K562 (cell line): Measurements from ENCODE around the gene COX6B1. TPM values are rescaled to one million over a fixed set of nuclear protein-coding genes. Genes with fewer than 3 reads are reported as not detected.
A peak's percentile ranks its signal among the peaks of the same experiment; 100 is the strongest.

Experiments used
- BRCA1 ChIP-seq, 2 experiments: fragments of 450-650 bp in 1 of 2; sonication (generic) in 1 of 2; formaldehyde crosslinking in 1 of 2; IDR thresholded peaks; 2 replicates each; pipeline versions ENCODE4 v1.5.0 to v1.6.1; 2017 to 2020; ENCODE audit warnings: mild to moderate bottlenecking in 1 of 2, missing genetic modification reagents in 1 of 2
- CBX3 ChIP-seq, 2 experiments: IDR thresholded peaks; 1 replicate in 1 of 2; 2 replicates in 1 of 2; pipeline ENCODE4 v1.6.1; 2012; ENCODE audit warnings: inconsistent platforms in 2 of 2, low read length in 2 of 2, borderline replicate concordance in 1 of 2, control low read depth in 1 of 2
- CC2D1A ChIP-seq: fragments of 450-650 bp; IDR thresholded peaks from 2 replicates; pipeline ENCODE4 v1.6.1; 2017; ENCODE audit warnings: mild to moderate bottlenecking
- CTBP1 ChIP-seq: fragments of 450-650 bp; IDR thresholded peaks from 2 replicates; pipeline ENCODE4 v1.6.1; 2016; ENCODE audit warnings: borderline replicate concordance
- FOSL1 ChIP-seq: fragments of 200-800 bp; sonication (Bioruptor generic); conservative IDR thresholded peaks from 2 replicates; pipeline ENCODE4 v1.6.1; 2016; ENCODE audit warnings: missing genetic modification characterization, missing compliant biosample characterization
- FOXJ3 ChIP-seq: sonication (generic); formaldehyde crosslinking; IDR thresholded peaks from 2 replicates; pipeline ENCODE4 v1.4.0; 2020; ENCODE audit warnings: mild to moderate bottlenecking, missing genetic modification reagents
- HDGF ChIP-seq: fragments of 450-650 bp; IDR thresholded peaks from 2 replicates; pipeline ENCODE4 v1.6.1; 2016
- HEY1 ChIP-seq: fragments of 250-450 bp; sonication (Bioruptor Pico); IDR thresholded peaks from 2 replicates; pipeline ENCODE4 v1.5.0; 2020; ENCODE audit warnings: mild to moderate bottlenecking, moderate library complexity, borderline replicate concordance
- KAT7 ChIP-seq: sonication (generic); formaldehyde crosslinking; IDR thresholded peaks from 2 replicates; pipeline ENCODE4 v1.8.0; 2022; ENCODE audit warnings: missing genetic modification reagents, mild to moderate bottlenecking, borderline replicate concordance
- KAT8 ChIP-seq: fragments of 450-650 bp; IDR thresholded peaks from 2 replicates; pipeline ENCODE4 v1.6.1; 2016; ENCODE audit warnings: low read depth, mild to moderate bottlenecking
- KLF1 ChIP-seq: fragments of 450-650 bp; IDR thresholded peaks from 2 replicates; pipeline ENCODE4 v1.6.1; 2016; ENCODE audit warnings: missing genetic modification characterization, missing compliant biosample characterization
- KLF6 ChIP-seq: fragments of 250-450 bp; sonication (Bioruptor Pico); IDR thresholded peaks from 2 replicates; pipeline ENCODE4 v1.4.0; 2020; ENCODE audit warnings: mild to moderate bottlenecking, moderate library complexity, borderline replicate concordance
- NELFE ChIP-seq: IDR thresholded peaks from 2 replicates; pipeline ENCODE4 v1.6.1; 2011; ENCODE audit warnings: mild to moderate bottlenecking; ENCODE audit not compliant: insufficient read depth, insufficient read length
- SAFB ChIP-seq: fragments of 200-400 bp; formaldehyde crosslinking; IDR thresholded peaks from 2 replicates; pipeline ENCODE4 v1.6.1; 2017; ENCODE audit warnings: low read depth, low read length, borderline replicate concordance
- SMAD4 ChIP-seq: fragments of 250-450 bp; sonication (Bioruptor Pico); conservative IDR thresholded peaks from 2 replicates; pipeline ENCODE4 v1.8.0; 2021; ENCODE audit warnings: inconsistent platforms, mild to moderate bottlenecking, moderate library complexity
- ZBTB1 ChIP-seq: sonication (generic); formaldehyde crosslinking; IDR thresholded peaks from 2 replicates; pipeline ENCODE4 v1.8.1; 2023; ENCODE audit warnings: missing genetic modification reagents, low read depth, mild to moderate bottlenecking, borderline replicate concordance
- polyA plus RNA-seq, 8 experiments: library from polyadenylated mRNA; depleted of rRNA in 4 of 8; stranded (reverse) in 5 of 8; unstranded in 3 of 8; fragments of >200 nt; fragmentation: Nextera tagmentation in 2 of 8; fragmentation: Illumina TruSeq in 1 of 8; extraction: Ambion mirVana in 2 of 8; extraction: Trizol in 1 of 8; gene quantifications; 2 replicates each; pipeline versions ENCODE4 v1.2.1 to v1.2.3, GENCODE V29; 2011 to 2014; ENCODE audit warnings: inconsistent platforms in 1 of 8, missing spikeins in 1 of 8
- total RNA-seq, 7 experiments: library from RNA; depleted of rRNA in 6 of 7; stranded (reverse); fragments of >200 nt in 6 of 7; fragmentation: Illumina TruSeq in 2 of 7; extraction: Trizol in 2 of 7; gene quantifications; 2 replicates each; pipeline versions ENCODE4 v1.2.1 to v1.2.3, GENCODE V29; 2011 to 2021; ENCODE audit warnings: low replicate concordance in 1 of 7
- TF ChIP-seq, protein P1 (sequence below), 2 experiments: fragments of 450-650 bp in 1 of 2; IDR thresholded peaks; 2 replicates each; pipeline ENCODE4 v1.6.1; 2011 to 2017; ENCODE audit warnings: low read depth in 2 of 2, antibody characterized with exemption in 1 of 2, borderline replicate concordance in 1 of 2, low read length in 1 of 2, mild to moderate bottlenecking in 1 of 2, mixed read lengths in 1 of 2; ENCODE audit not compliant: control insufficient read depth in 1 of 2
- TF ChIP-seq, protein P2 (sequence below): fragments of 250-450 bp; sonication (Bioruptor Pico); IDR thresholded peaks from 2 replicates; pipeline ENCODE4 v1.5.0; 2020; ENCODE audit warnings: mild to moderate bottlenecking, borderline replicate concordance
- TF ChIP-seq, protein P3 (sequence below): sonication (generic); formaldehyde crosslinking; IDR thresholded peaks from 2 replicates; pipeline ENCODE4 v1.9.0; 2022; ENCODE audit warnings: mild to moderate bottlenecking, missing genetic modification reagents
- TF ChIP-seq, protein P4 (sequence below): fragments of 450-650 bp; IDR thresholded peaks from 2 replicates; pipeline ENCODE4 v1.6.1; 2016; ENCODE audit warnings: borderline replicate concordance

The COX6B1 gene
- total and polyA plus RNA-seq, 9 of the 15 experiments (the other 6 are each of a cell fraction or from before 2014, with no cell fraction given) = 777 to 2,393 (median 1,219) TPM

DNA sequence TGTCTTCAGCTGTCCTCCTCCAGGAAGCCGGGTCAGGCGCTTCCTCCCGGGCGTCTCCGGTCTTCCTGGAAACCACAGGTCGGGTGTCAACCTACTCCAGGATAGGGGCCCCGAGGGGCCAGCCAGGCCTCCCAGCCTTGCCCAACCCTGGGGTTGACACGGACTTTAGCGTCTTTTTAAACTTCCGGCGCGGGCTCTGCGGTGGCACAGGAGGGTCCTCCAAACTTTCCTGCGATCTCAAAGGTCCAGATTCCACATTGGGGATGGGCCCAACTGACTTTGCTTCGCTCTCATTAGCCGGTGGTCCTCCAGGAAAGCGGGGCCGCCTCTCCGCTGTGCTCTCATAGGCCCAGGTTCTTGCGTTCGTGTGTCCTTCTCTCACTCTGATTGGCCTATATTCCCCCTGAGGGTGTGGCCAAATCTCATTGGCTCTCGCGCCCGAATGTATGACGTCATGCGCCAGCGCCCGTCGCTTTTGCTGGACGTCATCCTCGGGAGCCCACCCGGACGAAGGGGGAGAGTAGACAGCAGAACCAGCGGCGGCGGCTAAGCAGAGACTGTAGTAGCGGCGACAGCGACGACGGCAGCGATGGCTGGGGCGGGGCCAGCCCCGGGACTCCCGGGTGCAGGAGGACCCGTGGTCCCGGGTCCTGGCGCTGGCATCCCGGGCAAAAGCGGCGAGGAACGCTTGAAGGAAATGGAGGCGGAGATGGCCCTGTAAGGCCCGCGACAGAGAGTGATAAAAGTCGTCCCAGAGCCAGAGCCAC, 19.4 kb upstream of the COX6B1 start, which contains the start of gene RBM42 (continued):
- no peak for TF ChIP-seq SAFB
- TF ChIP-seq CC2D1A = peak; percentile 94
- TF ChIP-seq CBX3 (IDR thresholded peaks at IDR 0.05; ENCODE audit: borderline replicate concordance in 1 of 2, low read length in 2 of 2) = peak in 1 of 2 experiments; percentile 71; a peak in 1 of 3 replicates
- TF ChIP-seq, protein P1, sequence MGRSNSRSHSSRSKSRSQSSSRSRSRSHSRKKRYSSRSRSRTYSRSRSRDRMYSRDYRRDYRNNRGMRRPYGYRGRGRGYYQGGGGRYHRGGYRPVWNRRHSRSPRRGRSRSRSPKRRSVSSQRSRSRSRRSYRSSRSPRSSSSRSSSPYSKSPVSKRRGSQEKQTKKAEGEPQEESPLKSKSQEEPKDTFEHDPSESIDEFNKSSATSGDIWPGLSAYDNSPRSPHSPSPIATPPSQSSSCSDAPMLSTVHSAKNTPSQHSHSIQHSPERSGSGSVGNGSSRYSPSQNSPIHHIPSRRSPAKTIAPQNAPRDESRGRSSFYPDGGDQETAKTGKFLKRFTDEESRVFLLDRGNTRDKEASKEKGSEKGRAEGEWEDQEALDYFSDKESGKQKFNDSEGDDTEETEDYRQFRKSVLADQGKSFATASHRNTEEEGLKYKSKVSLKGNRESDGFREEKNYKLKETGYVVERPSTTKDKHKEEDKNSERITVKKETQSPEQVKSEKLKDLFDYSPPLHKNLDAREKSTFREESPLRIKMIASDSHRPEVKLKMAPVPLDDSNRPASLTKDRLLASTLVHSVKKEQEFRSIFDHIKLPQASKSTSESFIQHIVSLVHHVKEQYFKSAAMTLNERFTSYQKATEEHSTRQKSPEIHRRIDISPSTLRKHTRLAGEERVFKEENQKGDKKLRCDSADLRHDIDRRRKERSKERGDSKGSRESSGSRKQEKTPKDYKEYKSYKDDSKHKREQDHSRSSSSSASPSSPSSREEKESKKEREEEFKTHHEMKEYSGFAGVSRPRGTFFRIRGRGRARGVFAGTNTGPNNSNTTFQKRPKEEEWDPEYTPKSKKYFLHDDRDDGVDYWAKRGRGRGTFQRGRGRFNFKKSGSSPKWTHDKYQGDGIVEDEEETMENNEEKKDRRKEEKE (IDR thresholded peaks at IDR 0.05; ENCODE audit: borderline replicate concordance in 1 of 2, control insufficient read depth in 1 of 2, low read depth in 2 of 2, low read length in 1 of 2) = no peak
- no peak for TF ChIP-seq ZBTB1 (CRISPR knock-in tag)
- TF ChIP-seq, protein P2, sequence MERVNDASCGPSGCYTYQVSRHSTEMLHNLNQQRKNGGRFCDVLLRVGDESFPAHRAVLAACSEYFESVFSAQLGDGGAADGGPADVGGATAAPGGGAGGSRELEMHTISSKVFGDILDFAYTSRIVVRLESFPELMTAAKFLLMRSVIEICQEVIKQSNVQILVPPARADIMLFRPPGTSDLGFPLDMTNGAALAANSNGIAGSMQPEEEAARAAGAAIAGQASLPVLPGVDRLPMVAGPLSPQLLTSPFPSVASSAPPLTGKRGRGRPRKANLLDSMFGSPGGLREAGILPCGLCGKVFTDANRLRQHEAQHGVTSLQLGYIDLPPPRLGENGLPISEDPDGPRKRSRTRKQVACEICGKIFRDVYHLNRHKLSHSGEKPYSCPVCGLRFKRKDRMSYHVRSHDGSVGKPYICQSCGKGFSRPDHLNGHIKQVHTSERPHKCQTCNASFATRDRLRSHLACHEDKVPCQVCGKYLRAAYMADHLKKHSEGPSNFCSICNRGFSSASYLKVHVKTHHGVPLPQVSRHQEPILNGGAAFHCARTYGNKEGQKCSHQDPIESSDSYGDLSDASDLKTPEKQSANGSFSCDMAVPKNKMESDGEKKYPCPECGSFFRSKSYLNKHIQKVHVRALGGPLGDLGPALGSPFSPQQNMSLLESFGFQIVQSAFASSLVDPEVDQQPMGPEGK = no peak
- TF ChIP-seq KAT8 = peak; percentile 74; the same call in 1 of the 2 replicates
- no peak; the same call in 1 of the 2 replicates for TF ChIP-seq SMAD4 (CRISPR knock-in tag)
- no peak for TF ChIP-seq HEY1 (CRISPR knock-in tag)
- peak; percentile 72; the same call in 1 of the 2 replicates for TF ChIP-seq KLF1 (tag)
- TF ChIP-seq CTBP1 = peak; percentile 38; the same call in 1 of the 2 replicates
- 0 out of 2 replicates have a peak, but pooled peaks have one; percentile 29 for TF ChIP-seq FOSL1 (tag)
- TF ChIP-seq KLF6 (CRISPR knock-in tag) = no peak
- TF ChIP-seq, protein P3, sequence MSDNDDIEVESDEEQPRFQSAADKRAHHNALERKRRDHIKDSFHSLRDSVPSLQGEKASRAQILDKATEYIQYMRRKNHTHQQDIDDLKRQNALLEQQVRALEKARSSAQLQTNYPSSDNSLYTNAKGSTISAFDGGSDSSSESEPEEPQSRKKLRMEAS (CRISPR knock-in tag) = peak; percentile 16; the same call in 1 of the 2 replicates
- TF ChIP-seq FOXJ3 (CRISPR knock-in tag) = no peak
- TF ChIP-seq KAT7 (CRISPR knock-in tag) = no peak
- no peak for TF ChIP-seq BRCA1 (IDR thresholded peaks at IDR 0.05)
- no peak for TF ChIP-seq BRCA1 (CRISPR knock-in tag; IDR thresholded peaks at IDR 0.05)
- TF ChIP-seq, protein P4, sequence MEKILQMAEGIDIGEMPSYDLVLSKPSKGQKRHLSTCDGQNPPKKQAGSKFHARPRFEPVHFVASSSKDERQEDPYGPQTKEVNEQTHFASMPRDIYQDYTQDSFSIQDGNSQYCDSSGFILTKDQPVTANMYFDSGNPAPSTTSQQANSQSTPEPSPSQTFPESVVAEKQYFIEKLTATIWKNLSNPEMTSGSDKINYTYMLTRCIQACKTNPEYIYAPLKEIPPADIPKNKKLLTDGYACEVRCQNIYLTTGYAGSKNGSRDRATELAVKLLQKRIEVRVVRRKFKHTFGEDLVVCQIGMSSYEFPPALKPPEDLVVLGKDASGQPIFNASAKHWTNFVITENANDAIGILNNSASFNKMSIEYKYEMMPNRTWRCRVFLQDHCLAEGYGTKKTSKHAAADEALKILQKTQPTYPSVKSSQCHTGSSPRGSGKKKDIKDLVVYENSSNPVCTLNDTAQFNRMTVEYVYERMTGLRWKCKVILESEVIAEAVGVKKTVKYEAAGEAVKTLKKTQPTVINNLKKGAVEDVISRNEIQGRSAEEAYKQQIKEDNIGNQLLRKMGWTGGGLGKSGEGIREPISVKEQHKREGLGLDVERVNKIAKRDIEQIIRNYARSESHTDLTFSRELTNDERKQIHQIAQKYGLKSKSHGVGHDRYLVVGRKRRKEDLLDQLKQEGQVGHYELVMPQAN = peak; percentile 82
- TF ChIP-seq HDGF = no peak
- TF ChIP-seq NELFE = no peak
